ENCODE results near the gene FBXW11.
A peak's percentile ranks its signal among the peaks of the same experiment; 100 is the strongest.
"Not testable (repeated sequence)": the region's sequence is repeated elsewhere in the genome, so short reads cannot be mapped to it uniquely, and the experiment has no call there.

The FBXW11 gene

DNA sequence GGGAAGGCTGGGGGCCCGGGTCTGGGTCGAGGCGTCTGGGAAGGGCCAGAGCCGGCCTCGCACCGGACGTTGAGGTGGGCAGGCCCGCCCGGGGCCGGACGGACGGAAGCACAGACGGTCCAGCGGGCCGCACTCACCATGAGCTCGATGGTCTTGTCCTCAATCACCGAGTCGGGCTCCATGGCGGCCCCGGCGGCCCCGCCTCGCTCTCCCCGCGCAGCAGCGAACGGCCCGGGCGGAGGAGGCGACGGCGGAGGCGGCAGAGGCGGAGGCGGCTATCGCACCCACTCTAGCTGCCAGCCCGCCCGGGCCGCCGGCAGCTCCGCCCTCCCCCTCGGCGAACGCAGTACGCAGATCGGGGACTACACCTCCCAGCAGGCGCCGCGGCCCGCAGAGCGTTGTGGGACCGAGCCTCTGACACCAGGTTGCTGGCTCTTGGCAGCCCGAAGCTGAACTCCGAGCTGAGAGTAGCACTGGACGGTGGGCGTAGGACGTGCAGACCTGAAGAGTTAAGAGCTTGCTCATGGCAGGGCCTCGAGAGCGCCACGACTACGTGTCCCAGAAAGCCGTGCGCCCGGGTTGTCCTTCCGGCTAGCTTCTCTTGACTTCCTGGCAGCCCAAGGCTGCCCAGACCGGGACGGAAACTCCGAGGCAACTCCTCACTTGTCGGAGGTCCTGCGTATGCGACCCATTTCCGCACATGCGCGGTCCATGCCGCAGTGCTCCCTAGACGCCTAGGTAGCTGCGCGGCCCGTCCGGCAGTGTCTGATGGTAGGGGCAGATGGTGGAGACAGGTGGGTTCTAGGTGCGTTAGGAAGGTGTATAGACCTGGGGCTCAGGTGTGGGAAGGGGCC lies at the start of gene FBXW11:
TSS of gene FBXW11 (minus strand) at position 318 of the 854 bp plus-strand sequence. CDS start at position 182, 136 bp downstream.
- DNase-seq: peak; percentile 99

DNA sequence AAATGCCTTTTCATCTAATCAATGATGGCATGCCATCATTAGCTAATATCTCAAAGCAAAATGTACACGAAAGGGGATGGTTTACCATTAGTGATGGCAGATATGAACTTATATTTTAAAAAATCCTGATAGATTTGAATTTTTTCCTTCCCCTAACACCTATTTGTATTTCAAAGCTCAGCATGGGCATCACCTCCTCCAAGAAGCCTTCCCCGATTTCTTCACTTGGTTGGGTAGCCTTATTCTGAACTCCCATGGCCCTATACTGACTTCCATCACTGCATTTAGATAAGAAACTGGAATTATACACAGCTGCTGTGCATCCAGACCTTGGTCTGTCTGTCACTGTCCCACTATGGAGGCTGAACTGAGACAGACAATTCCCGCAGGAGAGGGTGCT lies 49.6 kb upstream of the FBXW11 start:
- no peak for DNase-seq

DNA sequence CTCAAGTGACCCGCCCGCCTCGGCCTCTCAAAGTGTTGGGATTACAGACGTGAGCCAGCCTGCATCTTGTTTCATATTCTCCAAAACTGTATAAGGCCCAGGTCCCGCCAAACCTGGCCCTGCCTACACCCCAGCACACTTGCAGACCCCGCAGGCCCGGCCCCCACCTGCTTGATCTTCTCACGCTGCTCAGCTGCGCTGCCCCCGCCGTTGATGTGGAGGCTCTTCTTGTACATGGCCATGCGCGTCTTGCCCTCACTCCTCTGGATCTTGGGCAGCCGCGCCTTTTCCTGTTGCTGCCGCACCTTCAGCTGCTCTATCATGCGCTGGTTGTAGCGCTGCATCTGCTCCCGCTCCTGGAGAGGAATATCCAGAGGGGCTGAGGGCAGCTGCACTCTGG lies 49.0 kb upstream of the FBXW11 start:
- no peak for DNase-seq

DNA sequence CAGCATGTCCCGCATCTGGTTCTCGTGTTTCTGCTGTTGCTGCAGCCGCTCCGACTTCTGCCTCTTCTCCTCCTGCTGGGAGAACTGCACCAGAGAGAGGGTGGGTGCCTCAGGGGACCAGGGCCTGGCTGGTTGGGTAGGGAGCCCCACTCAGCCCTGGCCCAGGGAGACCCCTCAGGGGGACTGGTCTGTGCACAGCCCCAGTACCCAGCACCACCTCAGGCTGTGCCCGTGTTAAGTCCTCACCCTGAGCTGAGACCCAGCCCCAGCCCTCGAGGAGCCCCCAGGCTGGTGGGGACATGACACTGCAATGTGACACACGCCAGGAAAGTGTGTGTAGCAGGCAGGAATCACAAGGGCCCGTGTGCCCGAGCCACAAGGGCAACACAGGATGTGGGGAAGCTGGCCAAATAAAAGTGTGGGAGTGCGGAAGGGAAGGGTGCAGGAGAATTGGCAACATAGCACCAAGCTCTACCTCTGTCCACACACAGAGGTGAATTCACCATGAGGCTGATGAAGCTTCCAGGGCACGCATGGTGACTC lies 48.2 kb upstream of the FBXW11 start:
- DNase-seq: no peak

DNA sequence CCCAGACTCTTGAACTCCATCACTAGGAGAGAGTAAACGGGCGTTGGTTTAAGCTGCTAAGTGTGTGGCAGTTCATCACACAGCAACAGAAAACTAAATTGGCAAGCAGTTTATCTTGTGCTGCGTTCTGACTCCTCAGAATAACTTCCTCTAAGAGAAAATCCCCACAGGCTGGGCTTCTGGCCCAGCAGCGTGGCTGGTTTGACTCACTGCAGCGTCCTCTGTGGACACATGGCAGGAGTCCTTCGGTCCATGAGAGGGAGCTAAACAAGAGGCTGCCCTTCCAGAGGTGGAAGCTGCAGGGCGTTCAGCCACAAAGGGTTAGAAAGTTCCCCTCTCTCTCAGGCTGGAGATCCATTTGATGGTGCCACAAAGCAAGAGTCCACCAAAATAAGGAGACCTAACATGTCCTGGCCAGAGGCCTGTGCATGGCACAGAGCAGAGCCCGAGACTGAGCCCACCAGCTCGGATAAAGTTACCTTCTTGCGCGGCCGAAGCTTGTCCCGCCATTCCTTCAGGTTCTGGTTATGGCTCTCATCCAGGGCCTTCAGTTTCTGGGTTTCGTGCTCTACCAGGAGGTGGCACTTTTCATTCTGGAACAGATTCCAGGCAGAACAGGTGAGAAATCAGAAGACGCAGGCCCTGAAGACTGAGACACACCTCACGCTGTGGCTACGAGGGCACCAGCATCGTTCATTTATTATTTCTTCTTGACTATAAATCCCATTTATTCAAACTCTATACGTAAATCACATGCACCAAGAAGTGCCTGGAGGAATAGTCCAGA lies 46.2 kb upstream of the FBXW11 start:
- DNase-seq: no peak

DNA sequence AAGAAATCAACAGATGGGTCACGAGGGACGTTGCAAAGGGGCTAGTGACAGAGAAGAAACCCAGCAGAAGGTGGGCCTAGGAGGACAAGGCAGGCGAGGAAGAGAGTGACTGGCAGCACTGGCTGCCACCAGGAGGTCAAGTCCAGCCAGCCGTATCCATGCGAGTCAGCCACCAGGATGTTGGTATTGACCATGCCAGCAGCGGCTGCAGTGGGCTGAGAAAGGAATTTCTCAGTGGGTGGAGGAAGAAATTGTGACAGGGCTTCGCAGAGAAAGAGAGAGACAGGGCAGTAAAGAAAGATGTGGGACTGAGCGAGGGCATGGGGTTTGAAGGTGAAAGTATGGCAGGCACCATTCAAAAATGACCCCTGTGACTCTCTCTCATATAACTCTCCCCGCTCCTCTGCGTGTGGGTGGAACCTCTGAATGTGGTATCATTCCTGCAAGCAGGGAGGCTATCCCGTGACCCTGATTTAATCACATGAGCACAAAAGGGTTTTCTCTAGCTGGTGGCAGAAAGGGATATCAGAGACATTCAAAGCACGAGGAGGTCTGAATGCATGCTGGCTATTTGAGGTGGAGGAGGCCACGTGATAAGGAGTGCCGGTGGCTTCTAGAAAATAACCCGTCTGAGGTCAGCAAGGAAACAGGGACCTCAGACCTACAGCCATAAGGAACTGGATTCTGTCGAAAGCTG lies 45.4 kb upstream of the FBXW11 start:
- DNase-seq: no peak

DNA sequence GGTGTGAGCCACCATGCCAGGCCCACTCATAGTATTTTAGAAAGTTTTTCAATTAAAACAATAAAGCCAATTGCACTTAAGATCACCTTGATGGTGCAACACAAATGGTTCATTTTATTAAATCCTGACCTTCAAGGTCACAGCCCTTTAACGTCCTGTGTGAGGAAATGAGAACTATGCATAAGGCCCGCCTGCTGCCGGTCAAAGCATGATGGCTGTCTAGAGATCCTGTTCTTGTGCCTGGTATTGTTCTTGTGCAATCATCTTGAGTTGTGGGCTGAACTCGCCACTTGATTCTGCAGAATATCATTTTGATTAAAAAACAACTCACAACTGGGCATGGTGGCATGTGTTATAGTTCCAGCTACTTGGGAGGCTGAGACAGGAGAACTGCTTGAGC lies 43.6 kb upstream of the FBXW11 start:
- no peak for DNase-seq

DNA sequence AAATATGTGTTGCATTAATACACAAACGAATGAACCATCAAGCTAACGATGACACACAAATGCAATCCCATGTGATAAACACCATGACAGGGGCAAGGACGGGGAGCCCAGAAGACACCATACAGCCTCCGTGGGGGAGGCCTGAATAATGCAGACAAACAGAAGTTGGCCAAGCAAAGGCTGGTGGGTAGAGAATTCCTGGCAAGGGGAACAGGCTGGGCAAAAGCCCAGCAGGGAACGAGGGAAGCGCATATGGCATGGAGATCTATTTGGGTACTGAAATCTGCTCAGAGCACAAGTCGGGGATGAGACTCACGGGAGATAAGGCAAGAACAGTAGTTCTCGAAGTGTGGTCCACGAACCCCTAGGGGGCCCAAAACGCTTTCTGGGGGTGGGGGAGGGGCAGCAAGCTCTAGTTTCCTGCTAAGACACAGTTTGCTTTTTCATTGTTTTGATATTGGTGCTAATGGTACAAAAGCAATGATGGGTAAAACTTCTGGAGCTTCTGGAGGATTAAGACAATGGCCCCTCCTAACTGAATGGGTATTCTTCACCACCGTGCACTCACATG lies 42.9 kb upstream of the FBXW11 start:
- DNase-seq: no peak

DNA sequence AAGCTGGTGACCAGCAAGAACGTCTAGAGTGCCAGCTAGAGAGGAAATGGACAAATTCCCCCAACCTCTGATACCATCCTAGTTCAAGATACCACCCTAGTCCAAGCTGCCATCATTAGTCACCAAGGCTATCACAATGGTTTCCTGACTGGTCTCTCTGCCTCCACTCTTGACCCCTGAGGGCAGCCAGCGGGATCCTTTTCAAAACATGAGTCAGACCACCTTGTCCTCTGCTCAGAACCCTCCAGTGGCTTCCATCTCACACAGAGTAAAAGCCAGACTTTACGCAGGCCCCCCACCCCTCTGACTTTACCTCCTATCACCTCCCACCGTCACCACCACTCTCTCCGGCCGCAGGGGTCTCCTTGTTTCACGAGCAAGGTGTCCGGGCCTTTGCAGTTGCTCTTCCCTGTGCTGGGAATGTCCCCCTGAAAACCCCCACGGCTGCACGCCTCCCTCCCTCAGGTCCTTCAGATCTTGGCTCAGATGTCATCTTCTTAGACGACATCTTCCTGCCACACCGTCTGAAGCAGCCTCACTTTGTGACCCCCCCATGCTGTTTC lies 42.2 kb upstream of the FBXW11 start:
- no peak for DNase-seq

DNA sequence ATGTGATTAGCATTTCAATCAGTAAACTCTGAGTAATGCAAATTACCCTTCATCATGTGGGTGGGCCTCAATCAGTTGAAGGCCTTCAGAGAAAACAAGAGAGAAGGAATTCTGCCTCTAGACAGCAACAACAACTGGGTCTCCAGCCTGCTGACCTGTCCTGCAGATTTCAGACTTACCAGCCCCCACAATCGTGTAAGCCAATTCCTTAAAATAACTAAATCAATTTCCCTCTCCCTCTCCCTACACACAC lies 41.7 kb upstream of the FBXW11 start:
- no peak for DNase-seq

DNA sequence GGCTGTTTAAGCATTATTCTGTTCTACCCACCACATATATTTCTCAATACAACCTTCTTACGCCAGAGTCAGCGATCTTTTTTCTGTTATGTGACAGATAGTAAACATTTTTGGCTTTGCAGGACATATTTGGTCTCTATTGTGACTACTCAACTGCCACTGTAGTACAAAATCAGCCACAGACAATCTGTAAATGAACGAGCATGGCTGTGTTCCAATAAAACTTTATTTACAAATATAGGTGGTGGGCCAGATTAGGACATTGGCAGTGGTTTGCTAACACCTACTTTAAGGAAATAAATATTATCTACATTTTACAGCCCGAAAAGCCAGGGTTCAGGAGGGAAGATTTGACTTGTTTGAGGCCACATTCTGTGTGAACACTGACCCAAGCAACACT lies 40.2 kb upstream of the FBXW11 start:
- no peak for DNase-seq

DNA sequence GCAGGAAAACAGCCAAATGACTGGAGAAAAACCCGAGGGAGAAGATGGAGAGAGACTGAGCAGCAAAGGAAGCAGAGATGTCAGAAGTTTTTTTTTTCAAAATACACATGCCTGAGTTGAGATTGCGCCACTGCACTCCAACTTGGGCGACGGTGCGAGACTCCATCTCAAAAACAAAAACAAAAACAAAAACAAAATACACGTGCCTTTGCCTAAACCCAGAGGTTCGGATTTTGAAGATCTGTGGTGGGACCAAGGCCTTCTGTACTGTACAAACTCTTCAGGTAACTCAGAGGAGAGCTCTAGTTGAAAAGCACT lies 38.8 kb upstream of the FBXW11 start:
- no peak for DNase-seq

DNA sequence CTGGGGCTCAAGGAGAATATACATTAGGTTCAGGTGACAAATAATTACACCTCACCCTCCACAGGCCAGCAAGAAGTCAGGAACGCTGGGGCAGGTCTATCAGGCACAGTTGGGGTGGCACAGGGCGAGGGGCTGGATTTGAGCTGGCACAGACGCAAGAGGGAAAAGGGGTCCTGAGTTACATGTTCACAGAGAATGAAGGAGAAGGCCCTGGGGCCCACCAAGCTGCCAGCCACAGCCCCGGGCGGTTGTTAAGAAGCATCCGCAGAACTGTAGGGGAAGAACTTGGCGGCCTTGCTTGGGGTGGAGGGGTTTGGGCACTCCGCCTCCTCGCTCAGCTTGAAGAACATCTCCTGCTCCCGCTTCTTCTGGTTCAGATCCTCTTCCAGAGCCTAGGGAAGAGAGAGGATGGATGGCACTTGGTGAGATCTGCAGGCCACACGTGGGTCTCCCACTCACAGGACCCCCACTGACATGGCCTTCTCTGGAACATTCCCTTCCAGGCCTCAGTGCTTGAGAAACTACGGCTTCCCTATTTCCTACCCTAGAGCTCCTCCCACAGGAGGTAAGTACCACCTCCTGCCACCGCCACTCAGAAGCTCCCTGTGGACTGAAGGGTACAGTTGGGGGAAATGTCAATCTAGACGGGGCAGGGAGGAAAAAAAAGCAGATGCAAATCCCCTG lies 38.3 kb upstream of the FBXW11 start:
- DNase-seq: no peak

DNA sequence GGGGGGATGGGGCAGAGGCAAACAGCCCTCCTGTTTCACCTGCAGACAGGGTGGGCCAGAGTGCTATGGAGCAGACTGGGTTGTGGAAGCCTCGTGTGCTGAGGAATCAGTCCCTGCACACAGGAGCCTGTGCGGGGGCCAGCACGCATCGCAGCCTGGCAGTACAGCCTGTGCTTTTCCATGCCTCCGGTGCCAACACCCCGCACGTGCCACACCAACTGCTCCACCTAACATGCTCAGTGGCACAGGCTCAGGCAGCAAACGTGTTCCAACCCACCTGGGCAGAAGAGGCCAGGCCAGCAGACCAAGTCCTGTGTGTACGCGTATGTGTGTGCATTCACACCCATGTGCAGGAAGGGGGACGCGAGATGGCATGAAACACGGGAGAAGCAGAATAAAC lies 37.4 kb upstream of the FBXW11 start:
- no peak for DNase-seq

DNA sequence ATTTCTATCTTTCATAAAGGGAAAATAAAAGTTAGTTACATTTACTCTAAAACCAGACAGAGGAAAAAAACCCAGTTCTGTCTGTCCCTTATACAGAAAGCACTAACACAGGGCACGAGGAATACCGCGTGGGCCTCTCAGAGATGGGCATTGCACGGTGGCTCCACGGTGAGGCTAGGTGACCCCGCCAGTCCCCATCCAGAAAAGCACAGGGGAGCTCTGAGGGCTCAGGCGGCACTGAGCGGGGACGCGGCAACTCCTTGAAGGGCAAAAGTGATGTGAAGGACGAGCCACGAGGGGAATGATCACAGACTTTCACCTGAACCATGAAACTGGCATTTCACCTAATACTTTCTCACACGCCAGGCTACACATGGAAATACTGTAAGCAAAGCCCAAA lies 35.7 kb upstream of the FBXW11 start:
- DNase-seq: no peak

DNA sequence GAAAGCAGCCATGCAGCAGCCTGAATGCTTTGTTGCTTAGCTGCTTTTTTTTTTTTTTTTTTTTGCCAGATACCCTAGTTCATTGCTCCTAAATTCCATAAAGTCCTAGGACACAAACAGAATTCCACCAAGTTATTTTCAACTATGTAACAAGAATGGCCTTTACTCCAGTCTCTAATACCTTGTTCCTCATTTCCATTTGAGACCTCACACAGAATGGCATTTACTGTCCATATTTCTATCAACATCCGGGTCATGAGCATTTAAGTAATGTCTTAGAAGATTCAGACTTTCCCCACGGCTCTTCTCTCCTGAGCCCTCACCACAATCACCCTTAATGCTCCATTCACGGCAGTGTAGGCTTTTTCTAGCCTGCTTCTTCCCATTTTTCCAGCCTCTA lies 31.7 kb upstream of the FBXW11 start:
- DNase-seq: no peak

DNA sequence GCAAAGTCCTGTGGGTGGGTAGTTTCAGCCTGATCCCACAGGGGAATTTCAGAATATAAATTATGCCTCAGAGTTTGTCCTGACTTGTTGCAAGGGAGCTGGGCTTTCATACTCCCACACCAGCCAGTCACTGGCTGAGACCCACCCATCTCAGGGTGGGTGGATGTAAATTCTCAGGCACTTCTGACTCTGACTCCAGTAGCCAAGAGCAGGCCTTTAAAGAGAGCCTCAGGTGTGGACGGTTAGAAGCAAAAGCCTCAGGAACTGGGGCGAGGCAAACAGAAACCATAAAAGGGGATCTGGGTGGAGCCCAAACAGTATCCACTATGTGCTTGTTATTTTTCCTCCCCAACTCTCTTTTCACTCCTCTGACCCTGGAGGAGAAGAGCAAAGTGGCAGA lies 28.6 kb upstream of the FBXW11 start:
- peak; percentile 41 for DNase-seq

DNA sequence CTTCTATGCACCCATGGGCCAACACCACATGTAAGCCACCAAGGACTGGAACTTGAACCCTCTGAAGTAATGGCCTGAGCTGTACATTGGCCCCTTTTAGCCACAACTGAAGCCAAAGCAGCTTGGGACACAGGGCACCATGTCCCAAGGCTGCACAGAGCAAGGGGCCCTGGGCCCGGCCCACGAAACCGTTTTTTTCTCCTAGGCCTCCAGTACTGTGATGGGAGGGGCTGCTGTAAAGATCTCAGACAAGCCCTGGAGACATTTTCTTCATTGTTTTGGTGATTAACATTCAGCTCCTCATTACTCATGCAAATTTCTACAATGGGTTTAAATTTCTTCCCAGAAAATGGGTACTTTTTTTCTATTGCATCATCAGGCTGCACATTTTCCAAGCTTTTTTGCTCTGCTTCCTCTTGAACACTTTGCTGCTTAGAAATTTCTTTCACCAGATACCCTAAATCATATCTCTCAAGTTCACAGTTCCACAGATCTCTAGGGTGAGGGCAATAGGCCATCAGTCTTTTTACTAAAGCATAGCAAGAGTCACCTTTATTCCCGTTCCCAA lies 25.5 kb upstream of the FBXW11 start:
- DNase-seq: no peak

DNA sequence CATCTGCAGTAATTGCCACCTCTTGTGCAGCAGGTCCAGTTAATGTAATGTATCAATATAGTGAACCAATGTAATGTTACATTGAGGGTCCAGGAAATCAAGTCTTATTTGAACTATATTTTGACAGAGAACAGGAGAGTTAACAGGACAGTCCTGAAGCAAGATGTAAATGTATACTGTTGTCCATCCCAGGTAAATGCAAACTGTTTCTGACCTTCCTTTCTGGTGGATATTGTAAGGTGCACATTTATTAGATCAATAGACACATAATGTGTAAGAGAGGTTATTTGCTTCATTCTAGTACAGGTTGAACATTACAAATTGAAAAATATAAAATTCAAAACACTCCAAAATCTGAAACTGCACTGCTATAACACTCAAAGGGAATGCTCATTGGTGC lies 23.4 kb upstream of the FBXW11 start:
- DNase-seq: no peak

DNA sequence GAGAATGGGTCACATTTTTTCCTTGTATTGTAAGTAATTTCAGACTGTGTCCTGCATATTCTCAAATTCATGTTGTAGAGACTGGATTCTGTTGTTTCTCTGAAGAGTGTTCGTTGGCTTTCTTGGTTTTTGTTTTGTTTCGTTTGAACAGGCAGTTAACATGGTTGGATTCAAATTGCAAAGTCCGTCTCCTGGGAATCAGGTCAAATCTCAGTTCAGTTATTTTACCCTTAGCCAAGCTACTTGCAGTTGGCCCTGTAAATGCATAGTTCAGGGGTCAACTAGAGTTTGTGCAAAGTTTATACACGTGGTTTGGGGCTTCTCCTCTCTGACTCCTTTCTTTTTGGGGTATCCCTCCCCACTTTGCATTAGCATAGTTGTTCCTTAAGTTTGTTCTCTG lies 21.7 kb upstream of the FBXW11 start:
- DNase-seq: no peak

DNA sequence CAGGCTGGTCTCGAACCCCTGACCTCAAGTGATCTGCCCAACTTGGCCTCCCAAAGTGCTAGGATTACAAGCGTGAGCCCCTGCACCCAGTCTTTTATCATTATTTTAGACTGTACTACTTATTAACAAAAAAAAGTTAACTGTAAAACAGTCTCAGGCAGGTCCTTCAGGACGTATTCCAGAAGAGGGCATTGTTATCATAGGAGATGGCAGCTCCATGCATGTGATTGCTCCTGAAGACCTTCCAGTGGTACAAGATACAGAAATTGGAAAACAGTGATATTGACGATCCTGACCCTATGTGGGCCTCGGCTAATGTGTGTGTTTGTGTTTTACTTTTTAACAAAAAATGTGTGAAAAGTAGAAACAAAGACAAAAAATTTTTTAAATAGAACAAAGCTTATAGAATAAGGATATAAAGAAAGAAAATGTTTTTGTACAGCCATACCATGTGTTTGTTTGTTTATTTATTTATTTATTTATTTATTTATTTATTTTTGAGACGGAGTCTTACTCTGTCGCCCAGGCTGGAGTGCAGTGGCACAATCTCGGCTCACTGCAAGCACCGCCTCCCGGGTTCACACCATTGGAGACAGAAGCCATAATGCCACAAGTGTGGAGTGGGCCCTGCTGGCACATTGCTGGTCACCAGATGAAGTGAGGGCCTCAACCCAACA lies 13.8 kb upstream of the FBXW11 start:
- DNase-seq: not testable (repeated sequence)

DNA sequence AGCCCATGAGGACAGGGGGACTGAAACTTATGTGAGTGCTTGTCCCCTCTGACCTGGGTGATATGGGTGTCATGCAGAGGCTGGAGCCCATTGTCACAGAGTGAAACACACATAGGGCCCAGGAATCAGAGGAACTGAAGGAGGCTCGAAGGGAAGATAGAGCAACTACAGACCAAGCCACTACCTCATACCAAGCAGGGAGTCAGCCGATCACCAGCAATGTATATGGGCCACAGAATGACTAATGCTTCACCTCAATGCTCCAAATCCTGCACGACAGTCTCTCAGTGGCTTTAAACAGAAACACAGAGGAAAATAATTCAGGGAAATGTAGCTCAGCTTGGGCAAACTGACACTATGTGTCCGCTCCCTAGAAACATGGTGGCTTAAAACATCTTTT lies 8.9 kb upstream of the FBXW11 start:
- DNase-seq: no peak
